Activated CD8-positive, alpha-beta T cell treated with anti-CD3 and anti-CD28 coated beads for 36 hours (primary cell): ENCODE results near the gene DUOXA1. TPM values are rescaled to one million over a fixed set of nuclear protein-coding genes. Genes with fewer than 3 reads are reported as not detected.

Experiments used
- ATAC-seq: fragments of 200-7000 bp; cut with Tn5 transposase; one replicate; pipeline ENCODE4 v1.10.0; 2021; ENCODE audit warnings: mild to moderate bottlenecking, moderate library complexity
- CTCF ChIA-PET: fragments of 350-600 bp; sonication (Branson Sonifier 250); formaldehyde crosslinking; loops from one replicate; lab custom pipeline; 2021; ENCODE audit warnings: antibody characterized with exemption; lab: Charles Lee
- POLR2A ChIA-PET: fragments of 350-600 bp; sonication (Branson Sonifier 250); formaldehyde crosslinking; loops from one replicate; lab custom pipeline; 2021; ENCODE audit warnings: antibody characterized with exemption; lab: Charles Lee
- DNase-seq: peaks from one replicate; pipeline ENCODE4 v3.0.0-alpha.2; 2020
- H3K27ac Mint-ChIP-seq: one replicate; pipeline ENCODE4 v1.8.0; 2021; ENCODE audit warnings: mild to moderate bottlenecking, mixed read lengths
- H3K27me3 Mint-ChIP-seq: one replicate; pipeline ENCODE4 v1.8.0; 2021; ENCODE audit warnings: mixed read lengths
- H3K36me3 Mint-ChIP-seq: one replicate; pipeline ENCODE4 v1.8.0; 2021; ENCODE audit warnings: low read depth, mixed read lengths
- H3K4me1 Mint-ChIP-seq: one replicate; pipeline ENCODE4 v1.8.0; 2021; ENCODE audit warnings: low read depth, mixed read lengths
- H3K4me3 Mint-ChIP-seq: one replicate; pipeline ENCODE4 v1.8.0; 2021; ENCODE audit warnings: mild to moderate bottlenecking, moderate library complexity, mixed read lengths
- H3K9me3 Mint-ChIP-seq: one replicate; pipeline ENCODE4 v1.8.0; 2021; ENCODE audit warnings: mixed read lengths
- CTCF ChIP-seq: fragments of 200-600 bp; IDR thresholded peaks from one replicate; pipeline ENCODE4 v1.8.0; 2022; ENCODE audit warnings: antibody characterized with exemption, mild to moderate bottlenecking
- intact Hi-C: fragments of 100-400 bp; cut with micrococcal nuclease; formaldehyde crosslinking; loops from one replicate; pipeline ENCODE4 v1.10.0; 2022
- total RNA-seq, 2 experiments: library from RNA; stranded (reverse); gene quantifications; one replicate each; pipeline ENCODE4 v1.2.3, GENCODE V29; 2021

Gene DUOXA1
- total RNA-seq, 2 experiments from 2014 or later, result not detected

GRCh38 chr15:45166834-45167630 is 37.4 kb upstream of the DUOXA1 start:
- peak; percentile 89 for DNase-seq
- Mint-ChIP-seq H3K27ac (peak overlapping the region; percentile 75), H3K4me1 (peaks cover 14% of the 10 kb centered on the region), H3K4me3 (peak overlapping the region; percentile 63), H3K9me3 (no peaks in the 10 kb centered on the region), H3K27me3 (no peaks in the 10 kb centered on the region), H3K36me3 (peaks cover 1% of the 10 kb centered on the region)
- intact Hi-C loops, result no loop called here
- ChIA-PET CTCF (interaction anchor here (0.6 to 8.4 kb wide), 13 partner anchors 14 to 290 kb away, joined by 3 to 131 read pairs (median 4); partner anchors contain the start of gene SHF), POLR2A (interaction anchor here (0.5 to 7.1 kb wide), 8 partner anchors 9 to 236 kb away, joined by 3 to 51 read pairs (median 6); partner anchors contain the start of gene SHF)
- peak; percentile 91 for ATAC-seq
- peak; percentile 70 for TF ChIP-seq CTCF

- Mint-ChIP-seq H3K4me1 (peaks cover 14% of the 10 kb centered on the region), H3K36me3 (peaks cover 1% of the 10 kb centered on the region), H3K9me3 (no peaks in the 10 kb centered on the region), H3K4me3 (peak overlapping the region; percentile 77), H3K27ac (peak overlapping the region; percentile 89), H3K27me3 (no peaks in the 10 kb centered on the region)
- DNase-seq, result no peak
- no peak for ATAC-seq
- ChIA-PET CTCF (interaction anchor here (0.8 to 8.4 kb wide), 4 partner anchors 15 to 292 kb away, joined by 3 to 131 read pairs (median 22); no protein-coding TSS in a partner anchor), POLR2A (interaction anchor here (1.4 to 7.1 kb wide), 4 partner anchors 15 to 235 kb away, joined by 4 to 51 read pairs (median 28); partner anchors contain the start of gene SHF)
- TF ChIP-seq CTCF, result no peak
- intact Hi-C loops, result no loop called here
Observed at GRCh38 chr15:45165536-45165935, 35.9 kb upstream of the DUOXA1 start.

- Mint-ChIP-seq H3K27ac (peak overlapping the region; percentile 89), H3K36me3 (peaks cover 1% of the 10 kb centered on the region), H3K4me1 (peaks cover 14% of the 10 kb centered on the region), H3K4me3 (peak overlapping the region; percentile 77), H3K9me3 (no peaks in the 10 kb centered on the region), H3K27me3 (no peaks in the 10 kb centered on the region)
- ATAC-seq (no peak), DNase-seq (no peak)
- POLR2A ChIA-PET, result interaction anchor here (1.6 to 7.1 kb wide), 3 partner anchors 16 to 36 kb away, joined by 5 to 51 read pairs (median 50); partner anchors contain the start of gene SHF
- CTCF ChIA-PET, result interaction anchor here (0.8 to 8.4 kb wide), 7 partner anchors 15 to 292 kb away, joined by 3 to 131 read pairs (median 10); no protein-coding TSS in a partner anchor
- no peak for TF ChIP-seq CTCF
- intact Hi-C loops, result no loop called here
Observed at GRCh38 chr15:45164914-45165313, 35.2 kb upstream of the DUOXA1 start.

- Mint-ChIP-seq H3K36me3 (peaks cover 1% of the 10 kb centered on the region), H3K27me3 (no peaks in the 10 kb centered on the region), H3K4me1 (peaks cover 14% of the 10 kb centered on the region), H3K9me3 (no peaks in the 10 kb centered on the region), H3K4me3 (no peak overlapping the region), H3K27ac (no peak overlapping the region)
- no peak for DNase-seq
- no peak for ATAC-seq
- ChIA-PET POLR2A (interaction anchor here (0.8 to 7.1 kb wide), 8 partner anchors 9 to 239 kb away, joined by 3 to 51 read pairs (median 4); partner anchors contain the start of gene SHF), CTCF (interaction anchor here (0.8 to 8.4 kb wide), 43 partner anchors 8 to 295 kb away, joined by 3 to 131 read pairs (median 5); partner anchors contain the start of gene SHF)
- intact Hi-C loops, result no loop called here
- no peak for TF ChIP-seq CTCF
Observed at GRCh38 chr15:45163508-45163856, 33.8 kb upstream of the DUOXA1 start.
